ENCODE results near the gene MSRB3.
"Not testable (repeated sequence)": the region's sequence is repeated elsewhere in the genome, so short reads cannot be mapped to it uniquely, and the experiment has no call there.

The MSRB3 gene

DNA sequence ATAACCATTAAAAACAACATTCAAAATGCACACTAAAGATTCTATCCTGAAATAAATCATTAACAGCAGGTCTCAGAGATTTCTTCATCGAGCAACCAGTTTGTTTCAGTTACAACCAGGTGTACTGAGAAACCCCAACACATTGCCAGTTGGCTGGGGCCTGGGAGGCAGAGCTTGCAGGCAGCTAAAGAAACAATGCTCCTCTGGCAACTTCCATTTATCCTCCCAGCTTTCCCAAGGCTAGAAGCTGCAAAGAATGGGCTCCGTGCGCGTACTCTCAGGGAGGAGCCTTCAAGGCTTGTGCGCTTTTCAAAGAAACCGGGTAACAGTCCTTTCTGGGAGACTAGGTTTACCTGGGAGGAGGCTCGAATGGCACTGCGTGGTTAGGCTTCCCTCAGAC, 181.6 kb downstream of the MSRB3 start:
- no peak for DNase-seq

DNA sequence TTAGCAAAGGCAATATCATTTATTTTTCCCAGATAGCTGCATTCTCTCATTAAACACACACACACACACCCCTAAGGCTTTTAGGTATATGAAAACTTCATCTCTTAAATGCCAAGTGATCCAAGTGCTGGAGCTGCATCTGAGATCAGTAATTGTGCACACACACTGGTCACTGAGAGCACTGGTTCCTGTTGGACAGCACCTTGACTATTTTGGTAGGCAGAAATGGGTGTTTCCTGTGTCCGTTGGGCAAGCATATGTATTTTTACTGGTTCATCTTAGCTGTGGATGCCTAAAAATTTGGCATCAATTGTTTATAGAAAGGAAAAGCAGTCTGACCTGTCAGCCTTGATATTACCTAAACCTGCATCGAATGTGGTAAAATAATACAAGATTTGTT, 182.5 kb downstream of the MSRB3 start:
- no peak for DNase-seq

DNA sequence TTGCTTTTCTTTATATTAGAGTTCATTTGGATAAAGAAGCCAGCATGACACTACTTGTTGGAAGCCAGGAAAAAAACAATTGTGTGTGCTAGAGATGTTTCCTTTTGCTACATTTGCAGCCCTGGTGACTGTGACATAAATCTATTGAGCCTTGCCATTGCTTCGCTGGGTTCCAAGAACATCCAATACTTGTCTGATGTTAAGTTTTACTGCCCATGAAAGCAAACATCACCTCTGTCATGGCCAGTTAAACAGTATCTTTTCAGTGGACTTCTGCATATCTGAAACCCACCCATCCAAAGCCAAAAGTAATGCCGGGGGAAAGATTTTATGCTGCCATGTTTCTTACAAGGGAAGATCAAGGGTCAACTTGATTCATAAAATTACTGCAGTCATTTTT, 184.0 kb downstream of the MSRB3 start:
- DNase-seq: no peak

DNA sequence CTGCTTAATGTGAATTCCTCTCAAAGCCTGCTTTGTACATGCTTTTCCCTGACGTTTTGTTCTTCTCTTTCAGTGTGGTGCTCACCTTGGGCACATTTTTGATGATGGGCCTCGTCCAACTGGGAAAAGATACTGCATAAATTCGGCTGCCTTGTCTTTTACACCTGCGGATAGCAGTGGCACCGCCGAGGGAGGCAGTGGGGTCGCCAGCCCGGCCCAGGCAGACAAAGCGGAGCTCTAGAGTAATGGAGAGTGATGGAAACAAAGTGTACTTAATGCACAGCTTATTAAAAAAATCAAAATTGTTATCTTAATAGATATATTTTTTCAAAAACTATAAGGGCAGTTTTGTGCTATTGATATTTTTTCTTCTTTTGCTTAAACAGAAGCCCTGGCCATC, 184.6 kb downstream of the MSRB3 start:
- DNase-seq: no peak

DNA sequence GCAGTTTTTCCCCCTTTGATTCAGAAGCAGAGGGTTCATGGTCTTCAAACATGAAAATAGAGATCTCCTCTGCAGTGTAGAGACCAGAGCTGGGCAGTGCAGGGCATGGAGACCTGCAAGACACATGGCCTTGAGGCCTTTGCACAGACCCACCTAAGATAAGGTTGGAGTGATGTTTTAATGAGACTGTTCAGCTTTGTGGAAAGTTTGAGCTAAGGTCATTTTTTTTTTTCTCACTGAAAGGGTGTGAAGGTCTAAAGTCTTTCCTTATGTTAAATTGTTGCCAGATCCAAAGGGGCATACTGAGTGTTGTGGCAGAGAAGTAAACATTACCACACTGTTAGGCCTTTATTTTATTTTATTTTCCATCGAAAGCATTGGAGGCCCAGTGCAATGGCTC, 185.1 kb downstream of the MSRB3 start:
- DNase-seq: no peak

DNA sequence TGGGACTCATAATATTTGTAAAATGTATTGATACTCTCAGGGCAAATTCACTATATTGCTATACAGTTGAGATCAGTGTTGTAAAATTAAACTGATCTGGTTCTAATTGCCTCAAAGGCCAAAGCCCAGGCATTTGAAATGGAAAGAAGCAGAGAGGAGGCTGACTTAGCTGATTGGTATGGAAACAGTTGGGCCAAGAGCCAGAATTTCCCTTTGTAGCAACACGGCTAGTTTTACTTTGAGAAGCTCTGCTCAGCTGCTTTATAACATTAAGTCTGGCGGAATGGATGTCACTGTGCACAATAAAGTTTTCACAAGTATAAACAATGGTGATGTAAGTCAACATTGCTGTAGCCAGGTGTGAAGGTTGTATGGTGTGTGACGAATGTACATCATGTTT, 186.4 kb downstream of the MSRB3 start:
- DNase-seq: no peak

DNA sequence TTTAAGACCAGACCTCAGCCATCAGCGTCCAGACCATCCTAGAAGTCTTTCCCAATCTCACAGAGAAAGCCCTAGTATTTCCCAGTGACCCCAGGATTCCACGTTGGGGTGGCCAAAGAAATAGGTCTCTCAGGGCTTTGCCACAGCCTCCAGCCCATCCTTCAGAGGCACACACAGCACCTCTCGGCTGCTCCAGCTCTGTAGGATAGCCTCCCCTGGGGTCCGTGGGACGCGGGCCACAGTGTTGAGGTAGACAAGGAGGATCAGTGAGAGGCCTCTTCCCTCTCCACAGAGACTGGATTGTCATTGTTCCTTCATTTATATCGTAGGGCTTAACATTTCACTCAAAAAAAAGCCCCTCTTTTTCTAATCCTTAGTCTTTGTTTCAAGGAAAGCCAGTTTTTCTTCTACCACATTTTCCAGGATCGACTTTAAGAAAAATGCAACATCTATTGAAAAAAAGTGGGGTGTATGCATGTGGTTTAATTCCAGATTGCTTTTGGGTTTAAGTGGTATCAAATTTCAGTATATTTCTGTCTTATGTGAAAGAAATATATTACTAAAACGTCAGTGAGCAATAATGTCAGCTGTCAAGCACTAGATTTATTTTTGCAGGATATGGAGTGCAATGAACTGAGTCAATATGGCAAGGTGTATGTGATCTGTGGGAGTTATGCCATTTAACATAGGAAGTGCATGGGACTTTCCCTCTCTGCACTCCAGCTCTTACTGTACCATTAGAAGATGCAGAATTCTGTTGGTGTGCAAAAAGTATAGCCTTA, 187.5 kb downstream of the MSRB3 start:
- no peak for DNase-seq

DNA sequence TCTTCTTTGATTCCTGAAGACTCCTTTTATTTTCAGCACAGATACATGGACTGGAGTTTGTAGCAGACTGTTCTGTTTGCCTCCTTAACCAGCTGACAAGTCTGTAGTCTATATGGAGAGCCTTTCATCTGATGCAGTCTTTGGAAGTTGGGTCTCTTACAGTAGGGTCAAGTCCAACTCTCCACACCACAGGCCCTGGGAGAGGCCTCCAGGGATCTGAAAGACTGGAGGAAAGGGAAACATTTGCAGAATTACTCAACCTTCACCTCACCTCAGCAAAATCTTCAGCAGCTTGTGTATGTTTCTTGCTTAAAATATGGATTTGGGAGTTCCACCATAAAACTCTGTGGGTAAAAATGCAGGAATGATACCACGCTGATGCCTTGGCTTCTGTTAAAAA, 188.4 kb downstream of the MSRB3 start:
- DNase-seq: no peak

DNA sequence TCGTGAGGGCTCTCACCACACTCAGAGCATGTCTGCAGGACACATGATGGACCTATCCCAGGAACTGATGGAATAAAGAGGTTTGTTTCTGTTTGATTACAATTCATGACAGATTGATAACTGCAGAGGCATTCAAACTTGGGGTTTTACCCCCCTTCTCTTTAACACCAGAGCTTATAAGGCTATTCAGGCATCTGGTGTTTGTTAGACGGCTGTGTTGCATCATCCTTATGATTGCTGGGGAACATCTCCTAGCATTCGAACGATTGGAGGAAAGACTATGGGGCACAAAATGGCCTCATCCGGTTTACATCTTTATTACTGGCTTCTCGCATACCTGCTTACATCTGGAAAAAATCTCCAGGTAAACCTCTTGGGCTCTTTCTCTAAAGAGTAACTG, 191.8 kb downstream of the MSRB3 start:
- DNase-seq: no peak

DNA sequence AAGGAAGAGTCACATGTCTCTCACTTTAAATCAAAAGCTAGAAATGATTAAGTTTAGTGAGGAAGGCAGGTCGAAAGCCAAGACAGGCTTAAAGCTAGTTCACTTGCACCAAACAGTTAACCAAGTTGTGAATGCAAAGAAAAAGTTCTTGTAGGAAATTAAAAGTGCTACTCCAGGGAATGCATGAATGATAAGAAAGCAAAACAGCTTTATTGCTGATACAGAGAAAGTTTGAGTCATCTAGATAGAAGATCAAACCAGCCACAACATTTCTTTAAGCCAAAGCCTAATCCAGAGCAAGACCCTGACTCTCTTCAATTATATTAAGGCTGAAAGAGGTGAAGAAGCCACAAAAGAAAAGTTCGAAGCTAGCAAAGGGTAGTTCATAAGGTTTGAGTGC, 193.6 kb downstream of the MSRB3 start:
- DNase-seq: no peak

DNA sequence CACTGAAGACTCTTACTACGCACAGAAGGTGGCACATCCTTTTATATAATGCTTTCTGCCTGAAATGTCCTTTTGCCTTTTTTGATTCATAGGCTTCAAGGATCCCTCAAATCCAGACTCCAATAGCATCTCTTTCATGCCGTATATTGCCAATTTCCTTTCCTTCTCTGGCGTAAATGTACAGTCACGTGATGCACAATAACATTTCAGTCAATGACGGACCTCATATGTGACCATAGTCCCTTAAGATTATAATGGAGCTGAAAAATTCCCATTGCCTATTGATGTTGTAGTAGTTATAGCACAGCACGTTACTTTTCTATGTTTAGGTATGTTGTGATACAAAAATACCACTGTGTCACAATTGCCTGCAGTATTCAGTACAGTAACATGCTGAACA, 196.3 kb downstream of the MSRB3 start:
- no peak for DNase-seq

DNA sequence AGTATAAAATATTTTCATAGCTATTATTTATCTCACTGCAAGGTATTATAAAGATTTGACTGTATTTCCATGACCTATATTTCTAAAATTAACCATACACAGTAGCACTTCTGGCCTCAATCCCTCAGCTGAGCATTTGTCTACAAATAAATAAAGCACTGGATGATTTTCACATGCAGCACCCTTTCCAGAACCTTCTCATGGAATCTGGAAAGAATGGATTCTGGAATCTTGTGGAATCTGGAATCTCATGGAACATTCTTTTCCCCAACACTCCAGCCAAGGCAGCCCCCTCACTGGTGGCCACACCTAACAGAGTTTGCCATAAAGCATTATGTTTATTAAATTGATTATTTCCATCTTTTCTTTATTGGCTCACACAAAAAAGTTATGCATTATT, 199.2 kb downstream of the MSRB3 start:
- no peak for DNase-seq

DNA sequence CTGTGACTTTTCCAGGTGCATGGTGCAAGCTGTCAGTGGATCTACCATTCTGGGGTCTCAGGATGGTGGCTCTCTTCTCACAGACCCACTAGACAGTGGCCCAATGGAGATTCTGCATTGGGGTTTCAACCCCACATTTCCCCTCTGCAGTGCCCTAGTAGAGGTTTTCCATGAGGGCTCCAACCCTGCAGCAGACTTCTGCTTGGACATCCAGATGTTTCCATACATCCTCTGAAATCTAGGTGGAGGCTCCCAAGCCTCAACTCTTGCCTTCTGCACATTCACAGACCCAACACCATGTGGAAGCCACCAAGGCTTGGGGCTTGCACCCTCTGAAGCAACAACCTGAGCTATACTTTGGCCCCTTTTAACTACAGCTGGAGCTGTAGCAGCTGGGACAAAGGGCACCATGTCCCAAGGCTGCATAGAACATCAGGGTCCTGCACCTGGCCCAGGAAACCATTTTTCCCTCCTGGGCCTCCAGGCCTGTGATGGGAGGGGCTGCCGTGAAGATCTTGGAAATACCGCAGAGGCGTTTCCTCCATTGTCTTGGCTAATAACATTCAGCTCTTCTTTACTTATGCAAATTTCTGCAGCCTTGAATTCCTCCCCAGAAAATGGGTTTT, 205.5 kb downstream of the MSRB3 start:
- not testable (repeated sequence) for DNase-seq

DNA sequence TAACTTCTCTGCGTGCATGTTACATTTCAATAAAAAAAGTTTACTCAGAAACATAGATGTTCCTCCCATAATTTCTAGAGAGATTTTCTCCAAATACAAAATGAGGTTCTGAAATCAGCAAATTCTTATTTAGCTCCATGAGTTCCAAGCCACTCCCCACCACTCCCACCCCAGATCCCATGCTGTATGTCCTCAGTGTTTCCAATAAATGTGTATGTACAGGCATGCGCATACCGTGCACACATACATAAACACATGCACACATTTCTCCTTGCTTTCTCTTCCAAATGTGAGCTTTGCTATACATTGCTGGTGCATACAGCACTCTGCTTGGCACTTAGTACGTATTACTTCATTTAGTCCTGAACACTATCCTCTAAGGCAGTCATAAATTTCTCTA, 209.7 kb downstream of the MSRB3 start:
- DNase-seq: no peak

DNA sequence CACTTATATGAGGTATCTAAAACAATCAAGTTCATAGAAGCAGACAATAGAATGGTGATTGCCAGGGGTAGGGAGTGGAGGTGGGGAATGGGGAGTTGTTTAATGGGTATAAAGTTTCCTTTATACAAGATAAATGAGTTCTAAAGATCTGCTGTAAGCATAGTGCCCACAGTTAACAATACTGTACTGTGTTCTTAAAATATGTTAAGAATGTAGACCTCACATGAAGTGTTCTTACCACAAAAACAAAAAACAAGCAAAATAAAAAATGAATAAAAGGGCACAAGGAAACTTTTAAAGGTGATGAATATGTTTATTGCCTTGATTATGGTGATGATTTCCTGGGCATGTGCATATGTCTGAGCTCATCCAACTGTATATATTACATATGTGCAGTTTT, 211.8 kb downstream of the MSRB3 start:
- DNase-seq: no peak

DNA sequence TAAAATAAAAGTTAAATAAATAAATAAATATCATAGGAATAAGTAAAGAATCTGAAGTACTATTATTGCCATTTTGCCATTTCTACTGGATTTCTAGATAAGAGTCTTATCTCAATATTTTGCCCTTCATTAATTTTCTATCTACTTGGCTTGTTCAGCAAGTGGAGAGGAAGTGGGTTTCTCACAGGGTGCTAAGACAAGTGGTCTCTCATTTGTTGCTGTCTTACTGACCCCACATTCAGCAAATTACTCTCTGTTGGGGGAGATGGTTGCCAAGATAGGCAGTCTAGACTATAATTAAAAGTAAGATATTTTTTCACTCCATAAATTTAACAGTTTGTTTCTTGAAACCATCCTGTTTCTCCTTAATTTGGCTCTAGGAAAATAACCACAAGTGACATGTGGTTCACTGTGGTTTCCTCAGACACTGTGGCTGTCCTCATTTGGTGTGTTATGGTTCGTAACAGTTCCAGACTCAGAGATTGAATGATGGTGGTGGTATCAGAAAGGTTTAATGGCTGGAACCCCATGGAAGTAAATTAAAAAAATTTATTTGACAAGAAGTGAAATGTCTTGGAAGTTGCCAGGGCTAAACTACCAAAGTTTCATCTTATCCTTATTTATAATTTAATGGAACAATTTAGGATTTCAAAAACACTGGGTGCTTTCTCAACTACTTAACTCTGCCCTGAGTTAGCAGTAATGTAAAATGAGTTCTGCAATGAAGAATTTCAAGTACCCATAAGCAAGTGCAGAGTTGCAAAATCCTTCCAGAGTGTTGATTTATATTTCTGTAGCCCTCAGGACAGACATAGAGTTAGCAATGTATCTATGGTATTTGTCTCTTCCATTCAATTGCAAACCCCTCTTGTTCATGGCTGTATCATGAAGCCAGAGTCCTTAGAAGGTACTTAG, 214.8 kb downstream of the MSRB3 start:
- DNase-seq: no peak

DNA sequence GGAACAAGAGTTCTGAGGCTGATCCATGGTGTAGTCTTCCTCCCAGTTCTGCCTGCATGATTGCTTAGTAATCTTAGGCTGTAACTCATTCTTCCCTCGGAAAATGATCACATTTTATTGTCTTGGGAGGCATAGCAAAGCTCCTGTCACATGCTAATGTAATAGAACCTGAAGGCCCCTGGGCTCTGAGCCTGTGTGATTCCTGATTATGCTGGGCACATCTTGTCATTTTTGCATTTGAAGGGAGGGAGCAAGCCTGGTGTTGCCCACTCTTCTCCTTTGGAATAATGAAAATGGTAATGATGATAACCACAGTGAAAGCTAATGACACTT, 215.4 kb downstream of the MSRB3 start:
- no peak for DNase-seq

DNA sequence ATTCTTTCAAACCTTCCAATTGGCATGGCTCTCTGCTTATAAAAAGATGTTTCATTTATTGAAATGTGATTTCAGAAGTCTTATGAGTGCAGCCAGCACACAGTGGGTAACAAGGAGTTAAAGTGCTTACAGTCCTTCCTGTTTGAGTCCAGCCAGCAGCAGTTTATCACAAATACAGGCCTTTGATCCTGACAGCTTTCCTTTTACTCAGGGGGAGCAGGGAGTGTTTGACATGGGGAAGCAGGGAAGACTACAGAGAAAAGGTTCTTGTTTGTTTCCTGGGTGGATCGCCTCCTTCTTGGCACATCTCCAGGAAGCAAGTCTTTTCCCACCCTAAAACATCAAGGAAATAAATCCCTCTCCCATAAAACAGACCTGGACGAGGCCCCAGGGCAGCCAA, 216.1 kb downstream of the MSRB3 start:
- DNase-seq: no peak

DNA sequence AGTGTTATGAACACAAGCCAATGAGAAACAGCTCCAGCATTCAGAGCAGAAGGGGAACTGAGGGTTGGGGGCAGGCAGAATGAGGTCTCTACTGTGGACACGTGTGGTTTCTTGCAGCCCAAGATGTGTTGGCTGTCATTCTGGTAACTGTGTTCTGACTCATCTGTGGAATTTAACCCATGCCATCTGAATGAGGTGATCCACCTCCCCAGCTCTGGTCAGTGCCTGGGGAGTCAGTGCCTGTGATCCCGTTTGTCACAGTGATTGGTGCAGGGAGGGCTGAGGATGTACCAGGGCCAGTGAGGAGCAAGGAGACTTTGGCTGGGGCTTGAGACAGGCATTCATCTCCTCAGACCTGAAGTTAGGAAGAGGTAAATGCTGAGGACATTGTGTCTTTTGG, 216.8 kb downstream of the MSRB3 start:
- no peak for DNase-seq

DNA sequence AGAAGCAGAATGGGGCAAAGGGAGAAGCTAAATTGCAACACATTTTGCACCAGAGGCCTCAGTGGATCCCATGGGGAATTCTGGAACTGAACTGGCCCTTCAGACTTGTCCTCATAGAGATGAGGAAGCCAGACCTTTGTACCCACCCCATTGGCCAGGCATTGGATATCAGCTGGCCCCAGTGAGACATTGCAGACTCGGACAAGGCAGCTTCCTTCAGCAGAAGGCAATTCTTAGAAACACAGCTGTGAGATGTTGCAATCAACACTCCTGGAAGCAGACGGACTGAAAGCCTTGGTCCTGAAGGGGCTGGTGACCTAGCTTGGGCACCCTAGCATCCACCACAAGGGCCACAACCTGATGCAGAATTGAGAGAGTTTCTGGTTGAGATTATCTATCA, 218.1 kb downstream of the MSRB3 start:
- no peak for DNase-seq

DNA sequence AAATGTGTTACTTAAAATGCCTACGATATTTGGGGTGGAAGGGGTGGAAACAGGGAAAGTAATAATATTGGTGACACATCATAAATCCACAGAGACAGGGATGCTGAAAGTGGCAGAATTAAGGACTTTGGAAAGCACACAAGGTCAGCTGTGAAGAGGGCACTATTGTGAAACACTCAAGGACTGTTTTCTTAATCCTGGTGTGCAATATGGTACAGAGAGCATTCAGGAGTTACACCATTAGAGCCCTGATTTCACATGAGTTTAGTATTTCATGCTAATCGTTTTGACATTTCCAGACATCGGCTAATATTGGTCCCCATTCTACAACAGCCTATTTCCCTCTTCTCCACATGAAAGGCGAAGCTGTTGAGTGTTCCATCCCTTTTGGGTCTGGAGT, 219.2 kb downstream of the MSRB3 start:
- no peak for DNase-seq

DNA sequence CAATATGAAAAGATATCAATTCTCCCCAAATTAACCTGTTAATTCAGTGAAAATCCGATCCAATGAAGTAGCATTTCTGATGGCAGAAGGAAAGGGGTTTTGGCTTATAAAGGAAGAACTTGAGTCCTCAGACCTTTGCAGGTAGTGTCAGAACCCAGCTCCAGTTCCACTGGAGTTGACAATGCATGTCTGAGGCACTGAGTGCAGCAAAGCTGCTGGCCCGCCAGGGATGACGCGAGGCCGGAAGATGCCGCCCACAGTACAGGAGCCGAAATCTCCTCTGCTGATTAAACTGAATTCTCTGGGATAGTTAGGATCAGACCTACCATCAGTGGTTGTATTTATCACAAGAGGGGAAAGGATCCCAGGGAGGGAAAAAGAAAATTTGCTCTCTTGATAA, 220.7 kb downstream of the MSRB3 start:
- DNase-seq: no peak

DNA sequence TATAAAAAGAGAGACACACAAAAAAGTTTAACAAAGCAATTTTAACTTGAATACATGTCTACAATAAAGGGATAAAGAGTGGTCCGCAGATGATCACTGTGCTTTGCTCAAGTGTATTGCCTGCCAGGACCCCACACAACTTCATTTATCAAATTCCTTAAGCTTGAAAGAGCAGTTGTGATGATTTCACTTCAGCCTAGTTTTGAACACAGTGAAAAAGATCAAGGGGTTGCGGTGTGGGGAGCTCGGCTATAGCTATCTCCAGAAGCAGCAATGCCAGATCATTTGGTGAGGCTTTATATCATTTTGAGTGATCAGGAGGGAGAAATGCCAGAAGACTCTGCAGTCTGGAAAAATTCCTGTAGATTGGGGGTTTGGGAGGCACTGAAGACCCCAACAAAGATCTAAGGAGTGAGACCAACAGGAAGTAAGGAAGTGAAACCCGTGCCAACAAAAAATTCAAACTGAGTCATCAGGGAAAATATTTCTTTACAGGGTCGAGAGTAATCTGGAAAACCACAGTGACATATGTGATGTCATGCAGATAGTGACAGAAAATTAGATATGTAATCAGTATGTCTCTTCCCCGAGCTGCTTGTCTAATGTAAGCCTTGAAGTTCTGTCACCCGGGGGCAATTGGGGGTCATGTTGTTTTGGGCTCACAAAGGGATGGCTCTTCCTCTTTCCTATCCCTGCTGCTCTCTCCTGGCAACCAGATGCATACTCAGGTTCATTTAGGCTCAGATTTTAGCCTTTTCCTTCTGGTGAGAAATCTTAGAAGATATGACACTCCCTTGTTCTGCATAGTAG, 221.8 kb downstream of the MSRB3 start:
- DNase-seq: no peak
